GF-D8 (cell line): ENCODE results near the gene RD3L.
"Not testable (repeated sequence)": the region's sequence is repeated elsewhere in the genome, so short reads cannot be mapped to it uniquely, and the experiment has no call there.

ENCODE experiments used
- DNase-seq: peaks from one replicate; lab custom pipeline; 2025; lab: John Stamatoyannopoulos, UW

The RD3L gene

DNA sequence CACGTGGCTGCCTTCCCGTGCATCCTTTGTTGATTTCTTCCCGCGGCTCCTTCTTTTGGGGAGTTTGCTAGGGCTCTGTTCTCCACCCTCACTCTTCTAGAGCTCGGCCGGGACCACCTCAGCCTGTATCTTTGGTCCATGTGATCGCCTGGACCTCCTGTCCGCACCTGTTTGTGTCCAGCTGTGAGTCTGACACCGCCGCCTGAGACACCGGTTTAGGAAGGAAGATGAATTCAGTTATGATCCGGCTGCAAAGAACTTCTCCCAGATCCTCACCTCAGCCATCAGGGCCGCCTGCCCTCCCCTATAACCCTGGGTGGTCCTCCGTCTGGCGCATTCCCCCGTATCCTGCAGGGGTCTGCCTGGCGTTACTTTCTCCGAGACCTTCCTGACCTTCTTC lies 14.8 kb downstream of the RD3L start:
- no peak for DNase-seq

DNA sequence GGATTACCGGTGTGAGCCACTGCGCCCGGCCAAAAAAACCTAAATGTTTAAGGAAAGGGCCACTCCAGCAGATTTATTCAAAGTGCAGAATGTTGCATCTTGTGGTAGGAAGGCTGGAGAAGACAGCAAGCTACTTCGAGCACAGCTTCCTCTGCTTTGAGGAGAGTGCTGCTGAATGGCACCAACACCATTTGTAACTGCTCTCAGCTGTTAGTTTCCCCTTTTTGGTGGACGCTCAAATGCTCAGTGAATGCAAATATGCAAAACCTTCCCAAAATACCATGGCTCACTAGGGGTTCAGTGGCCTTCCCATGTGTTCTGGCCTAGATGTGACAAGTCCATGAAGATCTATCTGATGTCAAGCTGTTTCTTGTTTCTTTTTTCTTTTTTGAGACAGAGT lies 17.0 kb downstream of the RD3L start:
- no peak for DNase-seq

DNA sequence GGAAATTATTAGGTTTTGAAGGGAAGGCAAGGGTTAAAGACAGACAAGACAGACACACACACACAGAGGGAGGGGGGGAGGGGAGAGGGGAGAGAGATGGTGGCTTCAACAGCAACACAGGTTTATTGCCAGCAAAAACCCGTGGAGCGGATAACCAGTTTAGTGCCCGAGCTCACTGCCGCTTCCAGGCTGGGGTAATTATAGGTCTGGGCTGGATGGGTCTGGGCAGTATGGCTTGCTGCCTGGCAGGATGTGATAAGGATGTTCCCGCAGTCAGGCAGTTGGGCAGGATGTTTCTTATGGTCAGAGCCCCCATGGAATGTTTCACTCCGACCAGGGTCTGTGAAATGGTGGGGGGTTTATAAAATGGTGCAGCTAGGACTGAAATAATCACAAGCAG lies 18.5 kb downstream of the RD3L start:
- peak; percentile 17 for DNase-seq

DNA sequence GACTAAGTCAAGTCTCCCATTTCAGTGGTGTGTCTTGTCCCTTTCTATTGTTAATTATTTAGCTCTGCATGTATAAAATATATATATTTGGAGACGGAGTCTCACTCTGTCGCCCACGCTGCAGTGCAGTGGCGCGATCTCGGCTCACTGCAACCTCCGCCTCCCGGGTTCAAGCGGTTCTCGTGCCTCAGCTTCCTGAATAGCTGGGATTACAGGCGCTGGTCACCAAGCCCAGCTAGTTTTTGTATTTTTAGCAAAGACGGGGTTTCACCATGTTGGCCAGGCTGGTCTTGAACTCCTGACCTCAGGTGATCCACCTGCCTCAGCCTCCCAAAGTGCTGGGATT lies 20.5 kb downstream of the RD3L start:
- not testable (repeated sequence) for DNase-seq

DNA sequence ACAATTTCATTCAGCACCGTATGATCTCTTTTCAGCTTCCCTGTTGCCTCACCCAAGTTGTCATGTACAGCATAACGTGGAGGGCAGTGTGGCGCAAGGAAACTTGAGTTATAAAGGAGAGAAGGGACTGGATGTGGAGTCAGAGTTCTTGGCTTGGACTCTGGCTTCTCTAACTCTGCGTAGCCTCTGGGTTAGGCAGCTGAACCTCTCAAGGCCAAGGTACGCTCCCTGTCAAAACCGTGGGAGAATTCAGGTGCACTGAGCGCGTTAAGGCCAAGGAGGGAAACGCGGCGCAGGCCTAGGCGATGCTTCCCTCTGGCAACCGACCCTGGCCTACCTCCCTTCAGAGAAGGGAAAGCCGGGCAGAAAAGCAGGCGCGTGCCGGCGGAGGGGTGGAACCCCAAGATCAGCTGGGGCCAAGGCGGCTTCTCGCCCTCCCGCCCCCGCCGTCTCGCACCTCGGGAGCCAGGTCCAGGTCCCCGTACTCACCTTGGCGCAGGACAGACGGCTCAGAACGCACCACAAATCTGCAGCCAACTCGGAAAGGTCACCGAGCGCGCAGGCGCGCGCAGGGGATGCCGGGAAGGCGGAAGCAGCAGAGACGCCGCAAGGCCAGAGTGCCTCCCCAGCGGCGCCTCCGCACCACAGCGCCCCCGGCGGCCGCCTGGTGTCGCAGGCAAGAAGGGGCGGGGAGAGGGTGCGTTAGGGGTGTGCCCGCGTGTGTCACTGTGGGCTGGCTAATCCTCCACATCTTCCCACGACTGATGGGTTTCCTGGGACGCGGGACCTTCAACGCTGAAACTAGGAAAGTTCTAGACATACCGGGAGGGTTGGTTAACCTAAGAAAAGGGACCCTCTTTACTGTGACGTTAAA lies 21.1 kb downstream of the RD3L start:
- peak; percentile 36 for DNase-seq

DNA sequence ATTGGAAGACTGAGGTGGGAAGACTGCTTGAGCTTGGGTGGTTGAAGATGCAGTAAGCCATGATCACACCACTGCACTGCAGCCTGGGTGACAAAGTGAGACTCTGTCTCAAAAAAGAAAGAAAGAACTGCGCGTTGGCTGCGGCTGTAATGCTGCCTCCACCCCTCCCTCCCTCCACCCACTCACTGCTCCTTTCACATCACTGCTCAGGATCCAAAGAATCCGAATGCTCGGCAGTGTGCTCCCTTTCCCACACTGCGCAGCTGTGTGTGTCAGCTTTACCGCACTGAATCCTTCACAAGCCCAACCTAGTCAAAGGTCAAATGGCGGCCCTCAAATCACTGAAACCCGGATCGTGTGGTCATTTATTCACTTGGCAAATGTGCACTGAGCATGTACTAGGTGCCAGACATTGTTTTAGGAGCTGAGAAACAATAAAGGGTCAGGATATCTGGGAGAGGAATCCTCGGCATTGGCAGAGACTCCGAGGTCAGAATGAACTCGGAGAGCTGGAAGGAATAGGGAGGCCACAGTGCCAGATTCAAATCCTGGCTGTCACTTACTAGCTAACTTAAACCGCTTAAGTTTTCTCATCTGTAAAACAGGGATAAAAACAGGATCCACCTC lies 25.6 kb downstream of the RD3L start:
- DNase-seq, result no peak

DNA sequence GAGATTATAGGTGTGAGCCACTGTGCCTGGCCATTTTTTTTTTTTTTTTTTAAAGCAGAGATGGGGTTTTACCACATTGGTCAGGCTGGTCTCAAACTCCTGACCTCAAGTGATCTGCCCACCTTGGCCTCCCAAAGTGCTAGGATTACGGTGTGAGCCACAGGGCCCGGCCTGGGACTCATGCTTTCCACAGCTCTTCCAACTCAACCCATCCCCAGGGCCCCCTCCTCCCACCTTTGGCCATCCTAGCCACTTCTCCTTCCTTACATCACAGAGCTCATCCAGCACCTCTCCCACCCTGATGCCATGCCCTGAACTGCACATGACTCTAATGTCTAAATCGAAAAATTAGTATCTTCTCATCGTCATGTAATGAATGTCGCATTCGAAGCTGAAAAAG lies 26.7 kb downstream of the RD3L start:
- no peak for DNase-seq

DNA sequence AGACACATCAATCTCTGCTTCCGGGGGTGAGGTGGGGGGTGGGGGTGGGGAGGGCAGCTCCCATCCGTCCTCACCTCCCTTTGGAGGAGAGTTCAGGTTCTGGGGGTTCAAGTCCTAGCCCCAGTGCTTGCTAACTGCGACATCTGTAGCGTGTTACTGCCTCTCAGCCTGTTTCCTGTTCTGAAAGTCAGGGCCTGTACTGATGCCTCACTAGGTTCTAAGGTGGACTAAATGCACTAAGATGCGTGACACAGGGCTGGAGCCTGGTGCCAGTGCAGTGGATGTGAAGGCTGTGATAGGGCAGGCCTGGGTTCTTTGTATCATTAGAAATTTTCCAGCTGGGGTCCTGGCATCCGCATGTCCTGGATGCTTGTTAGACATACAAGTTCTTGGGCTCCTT lies 31.3 kb downstream of the RD3L start:
- DNase-seq, result no peak

DNA sequence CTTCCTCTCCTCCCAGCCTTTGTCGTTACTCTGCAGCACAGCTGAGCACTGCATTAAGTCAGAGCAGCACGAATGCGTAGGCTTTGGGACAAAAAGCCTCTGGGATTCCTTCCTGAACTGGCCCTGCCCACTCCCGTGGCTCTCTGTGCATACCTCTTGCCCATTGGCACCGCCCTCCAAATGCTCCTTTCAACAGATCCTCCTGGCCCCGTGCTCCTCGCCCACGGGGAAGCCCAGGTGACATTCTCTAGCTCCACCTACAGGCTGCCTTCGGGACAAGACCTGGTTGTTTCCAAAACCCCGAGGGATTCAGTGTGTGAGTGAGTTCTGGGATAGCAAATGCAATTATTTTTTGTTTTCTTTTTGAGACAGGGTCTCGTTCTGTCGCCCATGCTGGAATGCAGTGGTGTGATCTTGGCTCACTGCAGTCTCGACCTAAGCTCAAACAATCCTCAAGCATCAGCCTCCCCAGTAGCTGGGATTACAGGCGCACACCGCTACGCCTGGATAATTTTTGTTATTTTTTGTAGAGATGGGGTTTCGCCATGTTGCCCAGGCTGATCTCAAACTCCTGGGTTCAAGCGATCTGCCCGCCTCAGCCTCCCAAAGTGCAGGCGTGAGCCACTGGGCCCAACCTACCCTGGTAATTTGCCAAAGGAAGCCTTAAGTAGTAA lies 31.9 kb downstream of the RD3L start:
- DNase-seq, result no peak

DNA sequence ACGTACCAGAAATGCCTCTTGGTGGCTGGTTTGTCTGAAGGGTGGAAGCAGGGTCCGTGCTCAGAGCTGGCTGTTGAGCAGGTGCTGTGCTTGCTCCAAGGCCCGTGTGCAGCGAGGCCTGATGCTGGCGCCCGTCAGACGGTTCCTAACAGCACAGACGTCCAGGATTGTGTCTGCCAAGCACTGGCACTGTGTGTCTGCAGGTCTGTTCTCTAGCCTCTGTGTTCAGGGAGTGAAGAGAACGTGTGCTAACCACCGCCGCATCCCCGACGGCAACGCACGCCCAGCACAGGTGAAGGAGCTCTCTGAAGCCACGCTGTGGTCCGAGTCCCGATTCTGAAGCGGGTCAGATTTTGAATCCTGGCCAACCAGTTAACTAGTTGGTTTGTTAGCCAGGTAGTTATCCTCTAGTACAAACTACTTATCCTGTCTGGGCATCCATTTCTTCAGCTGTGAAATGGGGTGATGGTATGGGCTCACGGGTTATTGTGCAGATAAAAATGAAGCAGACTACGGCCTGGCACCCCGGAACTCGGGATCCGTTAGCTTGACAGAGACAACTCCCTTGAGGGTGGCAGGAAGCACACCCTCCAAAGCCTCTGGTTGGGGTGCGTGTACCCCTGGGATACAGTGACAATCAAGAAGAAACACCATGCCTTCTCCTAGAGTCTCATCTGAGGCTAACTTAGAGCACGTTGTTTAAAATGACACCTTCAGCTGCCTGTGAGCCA lies 32.6 kb downstream of the RD3L start:
- no peak for DNase-seq

DNA sequence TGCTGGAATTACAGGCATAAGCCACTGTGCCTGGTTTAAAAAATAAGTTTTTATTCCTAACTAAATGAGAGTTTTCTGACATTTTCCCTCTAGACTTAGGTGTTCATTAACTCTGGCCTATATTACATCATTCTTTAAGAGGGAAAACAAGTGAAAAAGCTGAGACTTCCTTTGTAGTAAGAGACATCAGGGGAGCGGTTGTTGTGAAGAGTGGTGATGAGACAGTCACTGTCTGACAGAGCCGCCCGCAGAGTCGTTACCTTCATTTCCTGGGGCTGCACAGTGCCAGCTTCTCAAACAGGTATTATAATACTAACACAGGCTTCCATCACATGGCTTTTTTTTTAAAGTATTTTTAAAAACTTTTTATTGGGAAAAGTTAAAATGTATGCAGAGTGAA lies 33.7 kb downstream of the RD3L start:
- no peak for DNase-seq

DNA sequence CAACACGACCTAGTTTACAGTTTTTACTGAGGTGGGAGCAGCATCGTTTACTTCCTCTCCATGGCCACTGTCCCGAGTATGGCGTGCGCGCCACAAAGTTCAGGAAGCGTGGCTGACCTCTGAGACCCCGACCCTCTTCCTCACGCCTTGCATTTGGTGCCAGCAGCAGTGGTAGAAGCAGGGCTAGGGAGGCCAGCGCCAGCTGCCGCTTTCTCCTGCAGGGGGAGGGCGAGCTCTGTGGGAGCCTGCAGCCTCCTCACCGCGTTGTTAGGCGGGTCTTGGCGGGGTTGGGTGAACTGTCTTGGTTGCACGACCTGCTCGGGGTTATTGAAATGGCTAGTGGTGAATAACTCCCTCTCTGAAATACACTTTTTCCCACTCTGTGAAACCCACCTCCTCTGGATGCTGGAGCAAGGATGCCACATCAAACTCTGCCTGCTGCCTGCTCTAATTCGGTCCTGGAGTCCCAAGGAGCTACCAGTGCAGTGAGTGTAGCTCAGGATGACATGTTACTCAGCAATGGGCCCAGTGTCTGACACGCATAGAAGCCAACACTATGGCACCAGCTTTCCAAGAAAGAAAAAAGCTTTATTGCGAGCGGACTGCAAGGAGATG lies 36.4 kb downstream of the RD3L start:
- no peak for DNase-seq

DNA sequence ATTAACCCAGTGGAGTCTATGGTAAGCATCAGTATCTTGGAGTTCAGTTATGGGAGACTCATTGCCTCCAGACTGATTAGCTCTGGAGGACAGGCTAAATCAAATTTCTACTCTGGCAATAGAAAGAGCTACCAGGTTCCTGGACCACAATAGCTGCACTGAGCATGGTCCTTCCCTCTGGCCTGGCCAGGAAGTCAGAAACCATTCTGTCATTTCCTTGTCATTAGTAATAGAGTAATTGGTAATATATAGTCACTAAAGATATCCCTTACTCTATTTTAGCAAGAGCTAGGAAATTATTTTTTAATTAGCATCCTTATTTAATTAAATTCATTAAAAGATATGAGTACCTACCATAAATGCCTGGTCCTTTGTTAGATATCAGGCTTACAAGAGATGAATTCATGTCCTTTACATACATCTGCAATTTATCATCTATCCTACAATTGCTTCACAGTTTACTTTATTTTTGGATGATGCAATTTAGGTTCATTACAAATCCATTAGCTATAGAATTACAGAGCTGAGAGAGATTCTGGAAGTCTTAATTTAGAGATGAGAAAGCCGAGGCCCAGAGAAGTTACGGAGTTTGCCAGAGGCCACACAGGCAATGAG lies 37.7 kb downstream of the RD3L start:
- no peak for DNase-seq

DNA sequence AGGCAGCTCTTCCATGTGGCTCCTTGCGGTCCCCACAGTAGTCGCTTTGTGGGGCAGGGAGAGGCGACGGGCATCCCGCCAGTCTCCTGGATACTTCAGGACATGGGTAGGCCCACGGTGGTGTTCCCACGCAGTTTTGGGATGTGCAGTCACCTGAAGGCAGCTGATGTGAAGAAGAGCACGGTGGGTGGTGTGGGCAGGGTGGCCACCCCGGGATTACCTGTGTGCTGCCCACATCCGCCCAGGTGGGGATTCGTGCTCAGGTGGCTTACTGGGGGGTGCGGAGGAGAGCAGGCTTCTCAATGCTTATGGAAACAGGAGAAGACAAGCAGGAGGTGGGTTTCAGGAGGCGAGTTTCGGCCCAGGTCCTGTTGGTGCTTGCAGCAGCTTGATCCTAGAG lies 42.5 kb downstream of the RD3L start:
- no peak for DNase-seq

DNA sequence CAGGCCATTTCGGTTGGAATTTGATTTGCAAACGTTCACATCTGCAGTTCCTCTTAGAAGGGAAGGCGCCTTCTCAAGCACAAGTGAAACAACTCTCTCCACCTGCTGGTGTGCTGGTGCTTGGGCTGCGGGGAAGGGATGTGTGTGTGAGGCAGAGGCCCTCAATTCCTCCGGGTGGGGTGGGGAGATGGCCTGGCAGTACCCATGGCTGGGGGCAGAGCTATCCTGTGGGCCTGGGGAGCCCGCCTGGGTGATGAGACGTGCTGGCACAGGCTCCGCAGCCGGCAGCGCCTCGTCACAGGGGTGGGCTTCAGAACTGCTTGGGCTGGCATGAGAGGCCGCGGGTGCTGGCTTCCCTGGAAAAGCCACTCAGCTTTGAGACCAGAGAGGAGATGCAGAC lies 43.0 kb downstream of the RD3L start:
- DNase-seq, result no peak

DNA sequence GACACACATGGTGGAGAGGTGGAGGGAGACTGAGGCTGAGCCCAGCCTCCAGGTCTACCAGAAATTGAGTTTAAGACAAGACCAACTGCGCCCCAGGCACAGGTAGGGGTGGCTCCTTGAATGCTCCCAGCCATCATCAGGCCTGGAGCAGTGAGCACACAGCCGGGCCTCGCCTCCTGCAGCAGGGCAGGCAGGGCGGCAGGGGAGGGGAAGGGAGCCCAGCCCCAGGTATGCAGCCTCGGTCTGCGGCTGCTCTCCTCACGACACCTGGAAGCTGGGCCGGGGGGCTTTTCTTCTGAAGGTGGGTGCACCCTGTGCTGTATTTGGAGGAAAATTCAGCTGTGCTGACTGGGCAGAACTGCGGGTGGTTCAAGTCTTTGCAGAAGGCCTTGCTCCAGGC lies 43.6 kb downstream of the RD3L start:
- DNase-seq, result no peak

DNA sequence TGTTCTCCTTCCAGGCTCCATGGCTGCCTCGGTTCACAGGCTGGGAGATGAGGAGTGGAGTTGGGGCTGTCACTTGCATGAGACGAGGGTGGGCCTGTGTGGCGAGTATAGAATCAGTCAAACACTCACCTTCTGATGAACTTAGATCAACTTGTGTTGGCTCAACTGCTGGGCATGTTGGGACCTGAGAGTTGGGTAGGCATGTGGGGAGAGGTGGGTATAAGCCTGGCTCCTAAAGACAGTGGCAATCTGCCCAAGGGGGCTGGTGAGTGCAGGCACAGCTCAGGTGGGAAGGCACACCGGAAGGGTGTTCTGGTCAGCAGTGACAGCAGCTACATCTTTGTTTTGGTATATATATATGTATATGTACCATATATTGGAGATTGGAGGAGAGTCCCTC lies 44.1 kb downstream of the RD3L start:
- DNase-seq, result no peak

DNA sequence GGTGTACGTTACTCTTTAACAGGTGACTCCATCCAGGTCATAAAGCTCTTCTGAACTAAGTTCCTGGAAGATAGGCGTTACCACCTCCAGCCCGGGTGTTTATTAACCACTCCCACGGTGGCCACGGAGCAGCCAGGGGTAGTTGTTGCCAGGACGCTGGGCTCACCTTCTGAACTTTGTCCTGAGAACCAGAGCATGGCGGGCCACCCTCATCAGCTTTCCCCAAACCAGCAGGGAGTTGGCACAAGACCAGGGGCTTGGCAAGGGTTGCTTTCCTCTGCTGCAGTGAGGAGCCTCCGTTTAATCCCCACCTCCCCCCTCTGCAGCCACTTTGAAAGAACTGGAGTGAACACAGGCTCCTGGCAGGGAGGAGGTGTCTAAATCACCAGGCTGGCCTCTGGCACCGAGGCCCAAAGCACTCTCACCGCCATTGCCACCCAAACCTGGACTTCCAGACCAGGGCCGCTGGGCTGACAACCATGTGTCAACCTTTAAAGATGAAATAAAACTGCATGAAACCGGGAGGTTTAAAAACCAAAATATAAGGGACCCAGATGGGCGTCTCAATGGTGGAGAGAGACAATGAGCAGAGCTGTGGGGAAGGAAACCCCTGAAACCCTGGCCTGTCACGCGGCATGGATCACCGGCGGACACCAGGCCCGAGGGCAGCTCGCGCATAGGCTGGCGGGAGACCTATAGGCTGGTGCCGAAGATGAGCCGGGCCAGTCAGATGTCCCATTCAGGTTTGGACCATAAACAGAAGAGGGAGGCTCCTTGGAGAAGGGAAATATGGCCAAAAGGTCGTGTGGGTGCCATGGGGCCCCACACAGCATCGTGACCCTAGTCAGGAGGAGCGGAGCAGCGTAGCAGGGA lies 45.0 kb downstream of the RD3L start:
- DNase-seq, result no peak

DNA sequence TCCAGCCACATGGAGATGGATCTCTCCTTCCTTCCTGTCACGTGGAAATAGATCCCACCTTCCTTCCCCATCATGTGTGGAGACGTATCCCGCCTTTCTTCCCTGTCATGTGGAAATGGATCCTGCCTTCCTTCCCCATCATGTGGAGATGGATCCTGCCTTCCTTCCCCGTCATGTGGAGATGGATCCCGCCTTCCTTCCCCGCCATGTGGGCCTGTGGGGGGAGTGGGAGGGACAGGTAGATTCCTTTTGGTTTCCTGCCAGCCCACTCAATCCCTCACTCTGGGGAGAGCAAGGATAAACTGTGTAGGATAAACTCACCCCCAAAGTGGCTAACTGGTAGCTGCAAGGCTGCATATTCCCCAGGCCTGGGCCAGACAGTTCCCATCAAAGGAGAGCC lies 45.8 kb downstream of the RD3L start:
- DNase-seq, result no peak

DNA sequence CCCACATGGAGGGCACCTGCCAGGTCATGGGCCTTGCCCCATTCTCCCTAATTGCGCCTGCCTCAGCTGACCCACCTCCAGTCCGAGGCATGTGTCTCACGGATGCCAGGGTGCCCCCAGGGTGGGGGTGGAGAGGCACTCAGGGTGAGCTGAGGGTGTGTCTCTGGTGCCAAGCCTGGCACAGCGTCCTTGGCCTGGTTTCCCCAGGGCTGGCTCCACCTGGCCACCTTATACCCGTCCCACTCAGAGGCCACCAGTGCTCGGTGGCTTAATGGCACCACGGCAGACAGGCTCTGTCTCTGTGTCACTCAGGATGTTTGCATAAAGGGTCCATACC lies 47.6 kb downstream of the RD3L start:
- no peak for DNase-seq
